ENCODE data around the gene ADSS1.
A peak's percentile ranks its signal among the peaks of the same experiment; 100 is the strongest.

Gene ADSS1

GRCh38 chr14:104784846-104785707 is 61.0 kb downstream of the ADSS1 start:
- DNase-seq: no peak

- DNase-seq: no peak
Observed at GRCh38 chr14:104785708-104786080, 61.7 kb downstream of the ADSS1 start.

GRCh38 chr14:104786091-104786586 is 62.1 kb downstream of the ADSS1 start:
- no peak for DNase-seq

GRCh38 chr14:104786726-104787675 is 63.0 kb downstream of the ADSS1 start:
- DNase-seq: no peak

GRCh38 chr14:104787736-104788135 is 63.7 kb downstream of the ADSS1 start:
- no peak for DNase-seq

- no peak for DNase-seq
Observed at GRCh38 chr14:104788161-104788818, 64.3 kb downstream of the ADSS1 start.

GRCh38 chr14:104788873-104789663 is 65.0 kb downstream of the ADSS1 start:
- DNase-seq: no peak

- no peak for DNase-seq
Observed at GRCh38 chr14:104789752-104790743, 66.0 kb downstream of the ADSS1 start.

- no peak for DNase-seq
Observed at GRCh38 chr14:104791425-104791824, 67.4 kb downstream of the ADSS1 start.

- DNase-seq: no peak
Observed at GRCh38 chr14:104792101-104792884, 68.3 kb downstream of the ADSS1 start.

- no peak for DNase-seq
Observed at GRCh38 chr14:104792945-104793702, 69.1 kb downstream of the ADSS1 start.

- no peak for DNase-seq
Observed at GRCh38 chr14:104793703-104793959, 69.6 kb downstream of the ADSS1 start.

GRCh38 chr14:104794099-104794498 is 70.1 kb downstream of the ADSS1 start:
- DNase-seq: peak; percentile 67

GRCh38 chr14:104794631-104794992 is 70.6 kb downstream of the ADSS1 start:
- no peak for DNase-seq

GRCh38 chr14:104794993-104795780 is 71.2 kb downstream of the ADSS1 start, which contains the start of gene AKT1:
AKT1 (minus strand) TSS chr14:104795748; CDS start chr14:104792643, 3,105 bp downstream.
- DNase-seq: peak; percentile 40

- peak; percentile 69 for DNase-seq
Observed at GRCh38 chr14:104795781-104796686, 72.0 kb downstream of the ADSS1 start.

- no peak for DNase-seq
Observed at GRCh38 chr14:104796687-104797081, 72.7 kb downstream of the ADSS1 start.
